Left ventricle myocardium inferior (tissue), 1 donor: ENCODE measurements around the gene SCAMP2. TPM values are rescaled to one million over a fixed set of nuclear protein-coding genes. Genes with fewer than 3 reads are reported as not detected.
A peak's percentile ranks its signal among the peaks of the same experiment; 100 is the strongest.

Experiments
- DNase-seq: peaks from one replicate; pipeline ENCODE4 v3.0.0-alpha.2; 2020
- H3K27ac ChIP-seq: fragments of 200-600 bp; replicated peaks from 2 replicates; pipeline ENCODE4 v1.8.0; 2021
- H3K27me3 ChIP-seq: fragments of 200-600 bp; 2 replicates; pipeline ENCODE4 v1.8.0; 2021; ENCODE audit warnings: low read depth
- H3K36me3 ChIP-seq: fragments of 200-600 bp; 2 replicates; pipeline ENCODE4 v1.8.0; 2021
- H3K4me1 ChIP-seq: fragments of 200-600 bp; 2 replicates; pipeline ENCODE4 v1.8.0; 2021
- H3K4me3 ChIP-seq: fragments of 200-600 bp; 2 replicates; pipeline ENCODE4 v1.8.0; 2021; ENCODE audit warnings: mild to moderate bottlenecking, moderate library complexity
- H3K9me3 ChIP-seq: fragments of 200-600 bp; replicated peaks from 2 replicates; pipeline ENCODE4 v1.8.0; 2021
- CTCF ChIP-seq: fragments of 200-600 bp; IDR thresholded peaks from 2 replicates; pipeline ENCODE4 v1.8.0; 2021; ENCODE audit warnings: antibody characterized with exemption, mild to moderate bottlenecking, borderline replicate concordance
- intact Hi-C: fragments of 100-400 bp; cut with micrococcal nuclease; formaldehyde crosslinking; loops from one replicate; pipeline ENCODE4 v1.11.0; 2022
- total RNA-seq: library from RNA; stranded (reverse); fragmentation: NEBNext Ultra II Directional; extraction: Animal tissue kit (Norgen Biotek cat#: 25700); gene quantifications from one replicate; pipeline ENCODE4 v1.2.1, GENCODE V29; 2021
- donor health status: DM: no; HTN: yes; CAD: no; lungs with severe emphysema.

SCAMP2 gene
- total RNA-seq, 1 donor from 2014 or later: 40.7 TPM

GRCh38 chr15:74866090-74866489, 7.1 kb downstream of the SCAMP2 start:
- H3K27ac ChIP-seq: peak overlapping the region; percentile 97
- no peak for DNase-seq
- H3K4me3 ChIP-seq: no peak overlapping the region
- no peak for TF ChIP-seq CTCF
- intact Hi-C loops: no loop called here
- no peaks in the 10 kb centered on the region for H3K27me3 ChIP-seq
- H3K4me1 ChIP-seq: peaks cover 77% of the 10 kb centered on the region
- H3K36me3 ChIP-seq: no peaks in the 10 kb centered on the region
- no peaks in the 10 kb centered on the region for H3K9me3 ChIP-seq

GRCh38 chr15:74865316-74865715, 7.8 kb downstream of the SCAMP2 start:
- Histone ChIP-seq H3K9me3 (no peaks in the 10 kb centered on the region), H3K27me3 (no peaks in the 10 kb centered on the region), H3K36me3 (no peaks in the 10 kb centered on the region), H3K4me3 (no peak overlapping the region), H3K27ac (no peak overlapping the region), H3K4me1 (peaks cover 74% of the 10 kb centered on the region)
- intact Hi-C loops: no loop called here
- DNase-seq: no peak
- TF ChIP-seq CTCF: no peak

- no peak overlapping the region for H3K27ac ChIP-seq
- peaks cover 74% of the 10 kb centered on the region for H3K4me1 ChIP-seq
- DNase-seq: no peak
- no peaks in the 10 kb centered on the region for H3K27me3 ChIP-seq
- no peaks in the 10 kb centered on the region for H3K36me3 ChIP-seq
- intact Hi-C loops: no loop called here
- no peaks in the 10 kb centered on the region for H3K9me3 ChIP-seq
- H3K4me3 ChIP-seq: no peak overlapping the region
- no peak for TF ChIP-seq CTCF
Measured at GRCh38 chr15:74864296-74864695, 8.9 kb downstream of the SCAMP2 start.

- DNase-seq: no peak
- intact Hi-C loops: no loop called here
- Histone ChIP-seq H3K4me1 (peaks cover 74% of the 10 kb centered on the region), H3K36me3 (no peaks in the 10 kb centered on the region), H3K27me3 (no peaks in the 10 kb centered on the region), H3K9me3 (no peaks in the 10 kb centered on the region), H3K4me3 (no peak overlapping the region), H3K27ac (peak overlapping the region; percentile 42)
- TF ChIP-seq CTCF: no peak
Measured at GRCh38 chr15:74863239-74864056, 9.7 kb downstream of the SCAMP2 start.

GRCh38 chr15:74858369-74858740, 14.8 kb downstream of the SCAMP2 start:
- DNase-seq: no peak
- peaks cover 57% of the 10 kb centered on the region for H3K4me1 ChIP-seq

More at GRCh38 chr15:74858369-74858740, 14.8 kb downstream of the SCAMP2 start:
- TF ChIP-seq CTCF: no peak
- peaks cover 10% of the 10 kb centered on the region for H3K36me3 ChIP-seq
- H3K9me3 ChIP-seq: no peaks in the 10 kb centered on the region
- H3K27ac ChIP-seq: peak overlapping the region; percentile 39
- H3K27me3 ChIP-seq: no peaks in the 10 kb centered on the region
- intact Hi-C loops: no loop called here
- no peak overlapping the region for H3K4me3 ChIP-seq
